Measurements from ENCODE around the gene TSHZ3.

Gene TSHZ3

DNA sequence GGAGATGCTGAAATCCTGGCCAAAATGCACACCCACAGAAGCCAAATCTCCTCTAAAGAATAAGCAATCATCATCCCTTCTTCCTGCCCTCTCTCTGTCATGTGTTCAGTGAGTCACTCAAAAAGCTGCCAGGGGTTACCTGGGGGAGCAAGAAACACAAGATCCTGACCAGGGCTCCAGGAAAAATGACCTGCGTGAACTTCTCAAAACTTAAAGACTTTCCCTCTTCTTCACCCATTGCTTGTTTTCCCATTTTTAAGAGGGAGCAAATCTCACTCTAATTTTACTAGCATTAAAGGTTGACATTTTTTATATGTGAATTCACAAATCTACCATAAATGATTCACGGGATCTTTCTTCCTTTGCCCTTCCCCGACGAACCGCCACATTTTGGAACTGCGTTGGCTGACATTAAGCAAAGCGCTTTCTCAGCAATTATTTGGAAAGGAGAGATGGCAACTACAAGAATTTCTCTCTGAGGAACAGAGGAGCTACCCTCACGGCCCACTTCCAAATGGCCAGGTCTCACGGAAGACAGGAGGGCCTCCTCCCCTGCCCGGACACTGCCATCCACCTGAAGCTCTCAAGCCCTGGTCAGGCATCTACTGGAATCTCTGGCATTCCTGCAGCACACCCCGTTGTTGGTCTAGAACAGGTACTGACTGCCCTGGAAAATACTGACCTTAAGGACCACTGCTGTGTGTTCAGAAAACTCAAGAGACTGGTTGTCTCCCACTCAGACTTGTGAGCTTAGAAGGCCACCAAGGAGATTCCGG is 14.2 kb downstream of the TSHZ3 start:
- DNase-seq: no peak

DNA sequence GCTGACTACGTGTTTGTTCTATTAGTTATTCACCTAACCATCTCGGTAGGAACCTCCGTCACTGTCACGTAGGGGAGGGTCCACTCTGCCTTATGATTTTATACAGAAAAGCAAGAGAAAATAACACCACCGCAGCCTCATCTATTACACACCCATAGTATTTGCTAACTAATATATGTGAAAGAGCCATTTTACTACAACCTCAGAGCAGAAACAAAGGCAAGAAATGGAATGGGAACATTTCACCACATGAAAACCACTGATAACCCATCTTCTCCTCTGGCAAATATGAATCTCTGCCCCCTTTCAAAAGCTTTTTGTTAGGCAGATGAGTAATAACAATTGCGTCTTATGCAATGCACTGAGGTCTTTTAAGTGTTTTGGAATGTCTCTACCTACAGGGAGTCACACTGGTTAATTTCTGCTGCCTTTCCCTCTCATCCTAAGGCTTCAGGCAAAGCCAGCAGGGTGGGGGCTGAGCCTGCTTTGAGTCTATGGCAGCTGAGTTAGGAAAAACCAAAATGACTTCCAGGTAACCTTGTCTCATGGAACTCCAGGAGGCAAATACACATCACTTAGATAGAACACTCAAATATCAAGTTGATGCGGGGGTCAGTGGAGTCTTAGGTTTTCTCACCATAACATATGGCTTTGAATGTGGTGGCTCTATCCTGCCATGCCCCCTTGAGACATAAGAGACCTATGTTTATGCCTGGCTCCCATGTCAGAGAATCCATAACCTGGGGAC is 15.0 kb downstream of the TSHZ3 start:
- DNase-seq: no peak

DNA sequence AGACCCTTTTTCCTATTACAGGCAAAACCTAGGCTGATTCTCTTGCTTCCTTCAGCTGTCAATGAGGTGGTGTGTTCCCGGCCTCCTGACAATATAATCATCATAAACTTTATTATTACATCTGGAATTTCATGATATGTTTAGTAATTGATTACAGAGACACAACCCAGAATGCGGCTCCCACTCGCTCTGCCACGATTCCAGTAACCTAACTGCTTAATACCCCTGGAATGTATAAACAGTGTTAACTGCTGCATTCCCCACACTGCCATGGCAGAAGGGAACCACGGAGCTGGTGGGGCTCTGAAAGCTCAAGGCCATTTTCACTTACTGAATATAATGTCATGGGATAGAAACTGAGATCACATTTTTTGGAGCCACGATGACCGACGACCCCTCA is 17.1 kb downstream of the TSHZ3 start:
- no peak for DNase-seq

DNA sequence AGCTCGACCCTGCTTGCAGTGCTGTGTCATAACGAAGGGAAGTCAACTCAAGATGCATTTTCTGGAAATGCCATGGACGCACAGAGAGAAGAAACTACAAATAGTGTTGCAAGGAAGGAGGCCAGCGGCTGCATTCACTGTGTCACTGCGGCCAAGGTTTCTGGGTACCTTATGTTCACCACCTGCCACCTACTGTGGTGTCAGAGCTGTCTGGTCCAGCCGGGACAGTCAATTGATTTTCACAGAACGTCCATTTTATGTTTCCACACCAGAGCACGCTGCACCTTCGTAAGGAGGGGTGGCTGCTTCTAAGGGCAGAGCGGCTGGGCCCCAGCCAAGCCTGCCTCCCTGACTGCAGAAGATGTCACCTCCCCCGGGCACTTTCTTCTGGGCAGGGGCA is 17.7 kb downstream of the TSHZ3 start:
- no peak for DNase-seq

DNA sequence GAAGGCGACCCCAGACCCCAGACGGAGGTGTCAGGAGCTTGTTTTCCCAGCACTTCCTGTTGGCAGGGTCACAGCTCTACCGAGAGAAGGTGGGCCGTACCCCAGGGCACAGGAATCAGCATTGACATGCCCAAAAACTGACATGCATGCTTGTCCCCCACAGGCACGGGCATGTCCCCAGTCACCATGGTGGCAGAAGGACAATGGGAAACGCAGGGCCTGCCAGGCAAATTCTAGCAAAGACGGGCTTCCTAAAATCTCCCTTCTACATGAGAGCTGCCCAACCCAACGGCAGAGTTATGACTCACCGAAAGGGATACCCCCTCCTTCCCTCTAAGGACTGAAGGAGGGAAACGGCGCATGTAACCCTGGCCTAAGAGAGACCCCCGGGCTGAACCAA is 18.5 kb downstream of the TSHZ3 start:
- no peak for DNase-seq

DNA sequence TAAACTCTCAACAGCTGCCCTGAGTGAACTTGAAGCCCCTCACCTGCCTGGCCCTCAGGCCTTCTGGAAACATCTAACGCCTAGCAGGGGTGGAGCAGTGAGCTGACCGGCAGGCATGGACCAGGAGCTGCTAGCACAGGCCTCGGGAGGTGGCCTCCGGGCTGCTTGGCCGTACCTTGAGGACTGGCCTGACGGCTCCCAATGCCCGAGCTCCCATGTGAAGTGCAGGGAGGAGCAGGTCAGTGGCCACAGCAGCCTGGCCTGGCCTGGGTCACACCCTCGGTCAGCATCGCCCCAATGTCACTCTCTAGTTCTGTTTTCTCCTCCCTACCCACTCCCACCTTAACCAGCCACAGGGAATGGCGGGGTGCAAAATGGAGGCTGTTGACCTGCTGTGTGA is 19.0 kb downstream of the TSHZ3 start:
- DNase-seq: no peak

DNA sequence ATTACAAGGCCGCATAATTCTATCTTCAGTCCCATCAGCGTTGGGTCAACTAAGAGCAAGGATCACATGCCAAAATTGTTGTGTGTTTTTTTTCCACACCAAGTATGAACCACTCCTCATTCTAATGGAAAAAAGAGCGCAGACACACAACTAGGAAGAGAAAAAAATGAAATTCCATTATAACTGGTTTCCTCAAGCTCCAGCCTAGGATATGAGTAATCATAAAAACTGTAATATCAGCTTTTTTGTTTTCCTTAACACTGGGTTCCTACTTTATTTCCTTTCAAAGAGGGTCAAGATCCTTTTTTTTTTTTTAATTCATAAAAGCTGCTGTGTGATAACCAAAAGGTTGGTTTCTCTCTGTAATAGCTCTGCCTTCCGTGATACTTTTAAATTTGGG is 19.4 kb downstream of the TSHZ3 start:
- no peak for DNase-seq

DNA sequence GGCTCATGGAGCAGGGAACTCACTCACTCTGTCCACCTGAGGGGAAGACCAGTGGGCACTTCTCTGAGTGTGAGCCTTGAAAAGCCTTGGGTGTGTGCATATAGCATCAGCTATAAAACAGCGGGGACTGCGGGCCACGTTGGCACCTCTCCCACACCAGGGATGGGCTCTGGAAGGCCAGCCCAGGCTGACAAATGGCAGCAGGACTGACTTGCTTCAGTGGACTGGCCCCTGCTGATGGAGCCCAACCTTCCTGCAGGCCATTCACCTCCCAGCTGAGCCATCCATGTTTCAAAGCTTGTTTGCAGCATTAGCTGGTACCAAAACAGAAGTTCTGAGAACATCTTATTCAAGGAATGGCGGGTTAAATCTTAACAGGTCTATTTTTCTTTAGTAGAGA is 21.0 kb downstream of the TSHZ3 start:
- DNase-seq: no peak

DNA sequence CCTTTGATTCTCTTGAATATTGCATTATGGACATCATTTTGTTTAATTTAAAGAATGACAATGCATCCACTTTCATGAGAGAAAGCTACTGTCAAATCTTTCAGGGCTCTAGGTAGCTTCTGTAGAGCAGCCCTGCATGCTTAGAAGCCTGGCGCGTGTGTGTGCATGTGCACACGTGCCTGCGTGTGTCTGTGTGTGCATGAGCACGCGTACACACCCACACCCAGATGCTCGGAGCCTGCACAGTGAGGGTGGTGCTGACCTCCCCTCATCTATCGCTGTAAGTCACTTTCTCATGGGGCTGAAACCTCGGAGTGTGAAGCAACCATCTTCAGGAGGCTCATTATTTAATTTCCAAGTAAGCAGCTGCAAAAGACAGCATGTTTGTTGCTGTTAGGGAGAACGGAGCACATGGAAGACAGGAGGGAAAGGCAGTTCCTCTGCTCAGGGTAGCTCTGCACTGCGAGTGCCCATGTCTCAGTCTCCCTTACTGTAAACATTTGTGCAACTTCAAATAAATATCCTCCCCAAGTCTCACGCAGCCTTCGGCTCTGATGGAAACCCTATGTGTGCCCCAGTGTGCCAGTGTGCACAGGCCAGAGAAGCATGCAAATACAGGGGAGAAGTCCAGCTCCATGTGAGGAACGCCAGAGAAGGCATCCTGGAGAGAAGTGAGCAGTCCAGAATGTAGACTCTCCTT is 22.8 kb downstream of the TSHZ3 start:
- DNase-seq: no peak

DNA sequence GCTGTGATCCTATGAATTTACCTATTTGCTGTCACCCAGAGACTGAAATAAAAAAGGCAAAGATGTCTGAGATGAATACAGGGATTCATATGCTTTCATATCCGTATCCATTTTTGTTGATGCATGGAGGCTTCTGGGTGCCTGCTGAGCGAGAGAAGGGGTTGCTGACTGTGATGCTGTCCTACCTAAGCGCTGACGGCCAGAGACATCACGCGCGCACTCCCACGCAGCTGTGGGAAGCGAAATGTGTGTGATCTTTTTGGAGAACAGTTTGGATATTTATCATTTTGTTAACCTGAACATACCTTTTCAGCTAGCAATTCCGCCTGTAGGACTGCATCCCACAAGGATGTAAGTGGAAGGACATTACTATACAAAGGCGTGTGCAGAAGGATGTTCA is 23.9 kb downstream of the TSHZ3 start:
- DNase-seq: no peak

DNA sequence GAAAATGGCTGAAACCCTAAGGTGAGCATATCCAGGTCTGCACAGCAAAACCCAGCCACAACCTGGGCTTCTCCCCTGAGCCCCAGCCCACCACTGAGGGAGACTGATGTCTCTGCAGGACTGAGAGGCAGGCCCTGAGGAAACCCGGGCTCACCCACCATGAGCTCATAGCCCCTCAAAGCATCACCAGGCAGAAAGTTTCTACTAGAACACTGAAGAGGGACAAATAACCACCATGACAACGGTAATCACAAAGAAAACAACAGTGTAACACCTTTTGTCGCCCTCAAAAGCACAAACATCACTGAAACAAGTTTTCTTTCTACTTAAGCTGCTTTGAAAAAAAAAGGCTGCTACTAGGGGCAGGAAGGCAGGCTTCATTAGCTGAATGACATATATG is 29.8 kb downstream of the TSHZ3 start:
- no peak for DNase-seq

DNA sequence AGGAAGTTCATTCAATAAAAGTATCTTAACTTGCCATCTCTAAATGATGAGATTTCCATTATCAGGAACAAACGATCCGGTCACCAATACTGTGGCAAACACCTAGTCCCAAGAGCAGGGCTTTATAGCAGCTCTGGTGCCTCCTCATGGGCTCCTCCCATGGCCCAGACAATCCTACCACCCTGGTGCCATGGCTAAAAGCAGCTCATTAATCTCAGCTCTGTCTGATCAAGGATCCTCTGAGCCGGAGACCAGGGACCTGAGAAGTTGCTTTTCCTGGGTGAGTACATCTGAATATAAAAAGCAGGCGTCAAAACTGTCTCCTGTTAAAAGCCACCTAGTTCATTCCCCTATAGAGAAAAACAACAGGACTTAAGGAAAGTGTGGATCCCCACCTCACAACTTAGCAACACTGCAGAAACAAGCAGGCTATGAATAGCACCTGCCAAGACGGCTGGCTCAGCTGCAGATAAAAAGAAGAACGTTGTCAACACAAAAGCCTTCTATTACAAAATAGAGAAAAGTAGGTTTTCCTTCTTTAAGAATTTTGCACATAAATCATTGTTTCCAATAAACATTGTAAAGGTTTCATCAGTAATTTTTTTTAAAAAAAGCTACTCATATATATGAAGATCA is 30.3 kb downstream of the TSHZ3 start:
- DNase-seq: no peak

DNA sequence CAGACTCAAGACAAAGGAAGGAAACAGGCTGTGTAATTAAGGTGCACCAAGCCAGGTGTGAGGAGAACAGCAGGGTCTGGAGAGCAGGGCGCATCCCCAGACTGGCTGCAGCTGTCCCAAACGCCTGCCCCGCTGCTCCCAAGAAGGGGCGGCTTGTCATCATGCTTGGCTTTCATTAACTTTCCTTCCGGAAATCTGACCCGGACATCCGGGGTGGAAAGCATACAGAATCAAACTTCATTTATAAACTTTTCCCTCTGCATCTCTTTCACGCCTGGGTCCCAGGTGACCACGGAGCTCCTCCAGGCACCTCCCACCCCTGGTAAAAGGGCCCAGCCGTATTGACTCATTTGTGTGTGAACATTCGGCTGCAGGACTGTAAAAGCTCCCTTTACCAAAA is 31.7 kb downstream of the TSHZ3 start:
- no peak for DNase-seq

DNA sequence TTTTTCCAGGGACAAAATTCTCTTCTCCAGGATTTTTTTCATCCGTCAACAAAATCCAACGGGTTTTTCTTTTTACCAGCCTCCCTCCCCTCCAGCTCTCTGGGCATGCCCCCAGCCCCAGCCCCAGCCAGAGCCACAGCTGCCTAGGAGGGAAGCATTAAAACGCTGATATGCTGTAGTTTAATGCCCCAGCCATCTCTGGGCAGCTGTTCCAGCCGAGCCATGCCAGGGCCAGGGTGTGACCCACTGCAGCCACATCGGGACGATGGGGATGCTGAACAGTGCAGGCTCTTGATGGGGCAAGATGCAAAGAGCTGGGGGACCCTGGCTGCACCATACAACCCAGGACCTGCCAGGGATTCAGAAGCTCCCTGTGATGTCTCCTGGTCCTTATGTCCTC is 32.1 kb downstream of the TSHZ3 start:
- DNase-seq: no peak

DNA sequence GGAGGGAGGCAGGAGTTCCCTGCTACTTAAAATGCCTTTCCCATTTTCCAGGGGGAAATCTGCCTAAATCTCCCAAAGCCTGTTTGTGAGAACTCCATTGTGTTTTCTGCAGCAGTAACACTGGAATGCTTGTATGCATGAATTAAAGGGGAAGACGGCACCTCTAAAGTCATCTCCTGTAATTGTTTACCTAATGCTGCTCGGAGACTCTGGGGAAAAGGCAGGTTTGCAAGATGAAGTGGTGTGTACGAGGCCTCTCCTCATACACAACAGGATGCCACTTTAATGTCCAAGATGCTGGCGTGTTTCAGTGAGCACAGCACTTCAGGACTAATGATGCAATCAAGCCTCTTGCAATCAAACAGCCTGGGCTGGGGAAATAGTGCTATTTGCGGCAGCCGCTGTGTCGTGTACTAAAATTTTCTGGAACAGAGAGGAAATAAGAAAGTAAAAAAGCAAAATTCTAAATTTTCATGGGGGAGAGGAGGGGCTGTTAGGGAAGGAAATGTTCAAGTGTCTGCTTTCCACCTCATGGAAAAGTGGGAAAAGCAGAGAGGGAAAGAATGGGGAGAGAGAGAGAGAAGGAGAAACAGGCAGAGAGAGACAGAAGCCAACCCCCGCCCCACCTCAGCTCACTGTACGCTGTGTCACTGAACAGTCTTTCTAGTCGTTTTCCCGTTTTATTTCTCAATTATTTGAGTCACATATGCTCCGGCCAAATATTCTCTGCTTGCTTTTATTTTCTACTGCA is 32.9 kb downstream of the TSHZ3 start:
- no peak for DNase-seq

DNA sequence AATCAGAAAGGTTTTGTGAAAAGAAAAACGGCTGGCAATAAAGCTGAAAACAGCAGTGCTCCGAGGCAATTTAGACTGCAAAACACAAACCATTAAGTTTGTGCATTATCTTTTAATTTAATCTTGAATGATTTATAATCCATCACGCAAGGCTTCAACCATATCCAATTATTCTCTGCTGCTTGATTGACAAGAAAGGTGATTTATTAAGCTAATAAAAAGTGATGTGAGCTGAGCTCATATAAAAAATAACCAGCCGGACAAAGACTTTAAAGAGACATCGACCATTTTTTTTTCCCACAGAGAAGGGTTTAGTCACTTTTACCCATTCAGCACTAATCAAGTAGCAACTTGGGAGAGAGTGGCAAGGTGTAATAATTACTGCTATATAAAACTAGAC is 33.6 kb downstream of the TSHZ3 start:
- no peak for DNase-seq

DNA sequence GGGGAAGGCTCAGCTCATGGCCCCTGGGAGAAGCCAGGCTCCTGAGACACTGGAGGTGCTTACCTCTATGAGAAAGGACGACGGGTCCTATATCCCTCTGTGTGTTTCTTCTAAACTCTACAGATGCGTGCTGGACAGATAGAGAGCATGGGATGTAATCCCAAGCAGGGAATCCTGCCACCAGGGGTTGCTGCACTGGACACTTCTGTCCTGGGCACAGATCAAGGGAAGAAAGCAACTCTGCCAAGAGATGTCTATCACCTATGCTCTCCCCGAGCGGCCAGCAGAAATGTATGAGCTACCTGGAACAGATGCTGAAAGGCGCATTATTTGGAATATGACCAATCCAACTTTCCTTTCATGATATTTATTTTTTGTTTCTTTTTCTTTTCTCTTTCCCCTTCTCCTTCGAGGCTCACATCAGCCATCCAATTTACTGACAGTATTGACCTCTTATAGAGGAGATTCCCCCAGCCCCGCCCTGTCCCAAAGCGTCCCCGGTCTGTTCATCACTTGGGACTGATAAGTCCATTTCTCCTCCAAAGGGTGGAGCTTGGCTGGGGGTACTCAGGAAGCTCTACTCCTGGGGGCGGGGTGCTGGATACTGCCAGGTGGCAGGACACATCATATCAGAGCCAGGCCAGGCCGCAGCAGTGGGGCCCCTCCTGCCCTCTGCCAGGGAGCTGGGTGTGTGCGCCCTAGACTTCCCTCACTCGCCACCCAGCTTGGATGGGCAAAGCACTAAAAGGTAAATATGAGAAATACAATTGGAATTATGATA is 34.2 kb downstream of the TSHZ3 start:
- DNase-seq: no peak

DNA sequence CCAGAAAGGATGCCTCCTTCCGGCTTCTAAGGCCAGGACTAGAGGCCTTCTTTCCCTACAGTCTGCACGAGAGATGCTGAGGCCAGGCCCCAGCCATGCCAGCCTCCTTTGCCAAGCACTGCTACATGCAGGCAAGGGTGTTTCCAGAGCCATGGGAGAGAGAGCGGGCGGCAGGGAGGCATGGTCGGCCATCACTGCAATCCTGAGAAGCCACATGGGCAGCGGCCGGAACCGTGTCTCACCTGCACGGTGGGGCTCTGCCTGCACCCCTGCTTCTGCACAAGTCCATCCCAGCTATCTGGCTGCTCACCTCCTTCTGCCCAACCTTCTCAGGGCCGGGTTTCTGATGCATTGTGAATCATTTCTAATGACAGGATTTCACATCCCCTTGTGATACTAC is 35.1 kb downstream of the TSHZ3 start:
- DNase-seq: no peak

DNA sequence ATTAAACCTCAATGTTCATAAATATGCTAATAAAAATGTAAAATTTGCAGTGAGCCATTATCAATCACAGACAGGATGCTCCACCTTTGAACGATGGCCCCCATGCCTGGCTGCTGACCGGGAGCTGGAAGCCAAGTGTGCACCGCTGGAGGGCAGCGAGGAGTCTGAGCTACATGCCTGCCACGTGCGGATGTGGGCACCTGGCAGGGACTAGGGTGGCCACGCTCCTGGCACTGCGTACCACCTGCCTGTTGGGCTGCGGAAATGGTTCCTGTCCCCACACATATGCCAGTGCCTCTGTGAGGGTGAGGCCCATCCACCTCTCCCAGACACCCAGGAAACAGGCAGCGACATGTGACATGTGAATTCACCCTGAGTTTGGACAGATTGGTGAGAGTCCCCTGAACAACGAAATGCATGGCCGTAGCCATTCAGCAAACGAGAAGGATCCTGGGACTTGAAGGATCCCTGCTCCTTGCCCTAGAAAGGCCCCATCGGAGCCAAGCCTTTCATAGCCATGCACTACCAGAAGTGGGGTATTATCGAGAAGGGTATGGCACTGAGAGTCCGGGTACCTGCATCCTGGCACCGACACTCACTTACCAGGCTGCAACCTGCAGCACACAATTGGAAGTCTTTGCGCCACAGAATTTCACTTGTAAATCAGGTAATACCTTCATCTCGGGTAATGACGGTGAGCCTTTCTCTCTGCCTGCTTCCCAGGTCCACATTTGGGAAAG is 35.8 kb downstream of the TSHZ3 start:
- DNase-seq: no peak

DNA sequence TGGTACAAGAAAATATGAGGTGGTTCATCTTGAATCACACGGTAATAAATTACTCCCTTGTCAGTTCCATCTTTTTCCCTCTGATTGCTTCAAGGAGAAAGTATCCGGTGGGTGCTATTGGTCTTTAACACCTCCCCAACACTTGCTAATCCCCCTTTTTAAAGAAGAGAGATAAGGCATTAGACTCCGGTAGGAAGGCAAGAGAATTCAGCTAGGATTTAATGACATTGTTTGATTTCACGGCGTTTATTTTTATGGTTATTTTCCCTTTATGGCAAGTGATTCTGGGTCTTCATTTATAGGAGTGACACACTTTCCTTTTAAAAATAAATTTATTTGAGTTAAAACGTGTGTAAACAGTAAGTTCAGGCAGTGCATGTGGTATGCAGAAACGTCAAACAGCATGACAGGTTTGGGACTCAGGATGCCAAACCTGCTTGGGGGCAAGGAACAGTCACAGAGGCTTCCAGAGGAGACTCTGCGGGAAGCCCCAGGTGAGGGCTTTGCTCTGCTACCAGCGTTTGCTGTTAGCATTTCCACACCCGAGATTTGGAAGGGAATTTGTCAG is 36.5 kb downstream of the TSHZ3 start:
- DNase-seq: no peak
